RWPE2 (cell line): ENCODE results near the gene TARBP2.

Source experiments
- ATAC-seq: fragments of 200-7000 bp; cut with Tn5 transposase; 3 replicates; pipeline ENCODE4 v1.9.1; 2021; ENCODE audit warnings: low read depth
- DNase-seq: peaks from one replicate; pipeline ENCODE4 v3.0.0-alpha.2; 2020; ENCODE audit warnings: low spot score
- H3K27ac ChIP-seq: fragments of 450-650 bp; 2 replicates; pipeline ENCODE4 v1.5.1; 2017; ENCODE audit warnings: mild to moderate bottlenecking; ENCODE audit not compliant: poor library complexity, severe bottlenecking
- H3K27me3 ChIP-seq: fragments of 250-450 bp; sonication (Bioruptor Pico); 2 replicates; pipeline ENCODE4 v1.5.1; 2021; ENCODE audit warnings: mild to moderate bottlenecking, moderate library complexity; ENCODE audit not compliant: insufficient read depth, poor library complexity, severe bottlenecking
- H3K36me3 ChIP-seq: fragments of 250-450 bp; sonication (Bioruptor Pico); 2 replicates; pipeline ENCODE4 v1.5.1; 2020; ENCODE audit warnings: low read depth, mild to moderate bottlenecking, moderate library complexity
- H3K4me1 ChIP-seq: fragments of 250-450 bp; sonication (Bioruptor Pico); 2 replicates; pipeline ENCODE4 v1.5.1; 2021; ENCODE audit warnings: mild to moderate bottlenecking, moderate library complexity; ENCODE audit not compliant: insufficient read depth, poor library complexity, severe bottlenecking
- H3K4me3 ChIP-seq: fragments of 250-450 bp; sonication (Bioruptor Pico); 2 replicates; pipeline ENCODE4 v1.5.1; 2021; ENCODE audit warnings: mild to moderate bottlenecking, moderate library complexity; ENCODE audit not compliant: severe bottlenecking
- H3K9me3 ChIP-seq: fragments of 250-450 bp; sonication (Bioruptor Pico); 2 replicates; pipeline ENCODE4 v1.5.1; 2021; ENCODE audit warnings: mild to moderate bottlenecking, moderate library complexity; ENCODE audit not compliant: severe bottlenecking
- TF ChIP-seq, protein P1 (sequence below): fragments of 450-650 bp; IDR thresholded peaks from one replicate; pipeline ENCODE4 v1.5.1; 2017; ENCODE audit warnings: mild to moderate bottlenecking, moderate library complexity; ENCODE audit not compliant: poor library complexity, severe bottlenecking

The TARBP2 gene

DNA sequence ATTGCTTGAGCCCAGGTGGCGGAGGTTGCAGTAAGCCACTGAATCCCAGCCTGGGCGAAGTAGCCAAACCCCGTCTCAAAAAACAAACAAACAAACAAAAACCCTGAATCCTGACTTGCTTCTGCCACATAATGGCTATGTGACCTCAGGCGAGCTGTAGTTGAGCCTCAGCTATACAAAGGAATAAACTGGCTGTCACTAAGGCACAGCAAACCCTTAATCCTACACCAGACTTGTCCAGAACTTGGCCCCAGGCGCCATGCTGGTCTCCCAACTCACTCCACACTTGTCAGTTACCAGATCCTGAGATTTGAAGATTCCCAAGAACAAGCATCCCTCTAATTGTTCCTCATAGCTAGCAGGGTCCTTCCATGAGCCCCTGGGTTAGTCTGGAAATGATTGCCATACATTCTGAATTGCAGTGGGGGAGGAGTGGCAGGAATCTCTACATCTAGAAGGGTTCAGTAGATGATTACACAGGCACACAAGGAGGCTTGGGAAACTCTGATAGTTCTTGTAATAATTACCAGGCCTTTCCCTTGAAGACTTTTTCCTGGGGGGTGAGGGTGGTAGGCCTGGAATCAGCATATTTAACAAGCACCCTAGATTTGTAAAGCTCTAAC lies 11.7 kb upstream of the TARBP2 start:
- no peaks in the 10 kb centered on the region for H3K27me3 ChIP-seq
- ATAC-seq (no peak), DNase-seq (no peak)
- peaks cover 4% of the 10 kb centered on the region for H3K4me1 ChIP-seq
- peaks cover 28% of the 10 kb centered on the region for H3K36me3 ChIP-seq
- no peaks in the 10 kb centered on the region for H3K9me3 ChIP-seq
- H3K4me3 ChIP-seq = no peak overlapping the region
- TF ChIP-seq, protein P1, sequence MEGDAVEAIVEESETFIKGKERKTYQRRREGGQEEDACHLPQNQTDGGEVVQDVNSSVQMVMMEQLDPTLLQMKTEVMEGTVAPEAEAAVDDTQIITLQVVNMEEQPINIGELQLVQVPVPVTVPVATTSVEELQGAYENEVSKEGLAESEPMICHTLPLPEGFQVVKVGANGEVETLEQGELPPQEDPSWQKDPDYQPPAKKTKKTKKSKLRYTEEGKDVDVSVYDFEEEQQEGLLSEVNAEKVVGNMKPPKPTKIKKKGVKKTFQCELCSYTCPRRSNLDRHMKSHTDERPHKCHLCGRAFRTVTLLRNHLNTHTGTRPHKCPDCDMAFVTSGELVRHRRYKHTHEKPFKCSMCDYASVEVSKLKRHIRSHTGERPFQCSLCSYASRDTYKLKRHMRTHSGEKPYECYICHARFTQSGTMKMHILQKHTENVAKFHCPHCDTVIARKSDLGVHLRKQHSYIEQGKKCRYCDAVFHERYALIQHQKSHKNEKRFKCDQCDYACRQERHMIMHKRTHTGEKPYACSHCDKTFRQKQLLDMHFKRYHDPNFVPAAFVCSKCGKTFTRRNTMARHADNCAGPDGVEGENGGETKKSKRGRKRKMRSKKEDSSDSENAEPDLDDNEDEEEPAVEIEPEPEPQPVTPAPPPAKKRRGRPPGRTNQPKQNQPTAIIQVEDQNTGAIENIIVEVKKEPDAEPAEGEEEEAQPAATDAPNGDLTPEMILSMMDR = no peak
- H3K27ac ChIP-seq = no peak overlapping the region

DNA sequence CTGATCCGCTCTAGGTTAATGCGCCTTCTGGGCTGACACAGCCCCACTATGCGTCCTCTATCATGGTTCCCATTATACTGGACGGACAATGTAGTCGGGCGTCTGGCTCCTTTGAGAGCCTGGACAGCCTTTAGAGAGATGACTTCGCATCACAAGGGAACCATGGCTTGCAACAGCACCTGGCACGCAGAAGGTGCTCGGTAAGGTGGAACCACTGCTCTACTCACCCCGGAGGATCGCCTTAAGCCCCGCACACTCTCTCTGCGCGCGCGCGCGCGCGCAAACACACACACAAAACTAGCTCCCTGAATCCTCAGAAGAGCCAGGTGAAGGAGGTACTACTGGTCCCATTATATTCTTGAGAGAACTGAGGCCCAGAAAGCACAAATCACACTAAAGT lies 8.9 kb upstream of the TARBP2 start:
- Histone ChIP-seq H3K27ac (peak overlapping the region; percentile 51), H3K9me3 (no peaks in the 10 kb centered on the region), H3K36me3 (peaks cover 6% of the 10 kb centered on the region; the same call in 1 of the 2 replicates), H3K27me3 (no peaks in the 10 kb centered on the region), H3K4me1 (peaks cover 4% of the 10 kb centered on the region), H3K4me3 (no peak overlapping the region)
- TF ChIP-seq, protein P1 = no peak
- no peak for ATAC-seq
- no peak for DNase-seq

DNA sequence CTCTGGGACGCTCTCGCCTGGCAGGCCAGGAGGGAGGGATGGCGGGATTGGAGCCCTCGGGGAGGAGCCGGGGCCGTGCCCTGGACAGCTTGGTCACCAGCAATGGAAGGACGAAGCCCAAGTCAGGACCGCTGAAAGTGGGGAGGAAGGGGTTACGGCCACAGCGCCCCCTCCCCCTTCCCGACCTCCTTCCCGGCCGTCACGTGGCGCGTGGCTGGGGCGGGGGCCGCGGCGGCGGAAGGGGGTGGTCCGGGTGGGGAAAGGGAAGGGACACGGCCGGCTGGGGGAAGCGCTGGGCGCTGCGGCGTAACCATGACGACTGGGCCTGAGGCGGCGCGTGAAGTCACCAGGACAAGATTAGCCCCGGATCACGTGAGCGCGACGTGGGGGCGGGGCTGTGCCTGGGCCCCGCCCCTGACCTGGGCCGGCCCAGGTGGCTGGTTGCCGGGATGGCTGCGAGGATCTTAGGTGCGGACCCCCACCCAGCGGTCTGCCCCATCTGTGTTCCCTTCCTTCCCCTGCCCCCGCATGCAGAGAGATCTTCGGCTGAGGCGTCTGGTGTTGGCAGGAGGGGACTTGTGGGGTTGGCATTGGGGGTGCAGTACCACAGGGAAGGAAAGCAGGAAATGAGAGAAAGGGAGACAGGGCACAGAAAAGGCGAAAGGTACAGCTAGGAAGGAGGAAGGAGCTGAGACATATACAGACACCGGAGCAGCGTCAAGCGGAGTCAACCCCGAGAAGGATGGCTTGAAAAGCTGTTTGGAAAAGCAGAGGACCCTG lies 8.1 kb upstream of the TARBP2 start:
- H3K36me3 ChIP-seq = peaks cover 3% of the 10 kb centered on the region; the same call in 1 of the 2 replicates
- TF ChIP-seq, protein P1 = peak; percentile 49

DNA sequence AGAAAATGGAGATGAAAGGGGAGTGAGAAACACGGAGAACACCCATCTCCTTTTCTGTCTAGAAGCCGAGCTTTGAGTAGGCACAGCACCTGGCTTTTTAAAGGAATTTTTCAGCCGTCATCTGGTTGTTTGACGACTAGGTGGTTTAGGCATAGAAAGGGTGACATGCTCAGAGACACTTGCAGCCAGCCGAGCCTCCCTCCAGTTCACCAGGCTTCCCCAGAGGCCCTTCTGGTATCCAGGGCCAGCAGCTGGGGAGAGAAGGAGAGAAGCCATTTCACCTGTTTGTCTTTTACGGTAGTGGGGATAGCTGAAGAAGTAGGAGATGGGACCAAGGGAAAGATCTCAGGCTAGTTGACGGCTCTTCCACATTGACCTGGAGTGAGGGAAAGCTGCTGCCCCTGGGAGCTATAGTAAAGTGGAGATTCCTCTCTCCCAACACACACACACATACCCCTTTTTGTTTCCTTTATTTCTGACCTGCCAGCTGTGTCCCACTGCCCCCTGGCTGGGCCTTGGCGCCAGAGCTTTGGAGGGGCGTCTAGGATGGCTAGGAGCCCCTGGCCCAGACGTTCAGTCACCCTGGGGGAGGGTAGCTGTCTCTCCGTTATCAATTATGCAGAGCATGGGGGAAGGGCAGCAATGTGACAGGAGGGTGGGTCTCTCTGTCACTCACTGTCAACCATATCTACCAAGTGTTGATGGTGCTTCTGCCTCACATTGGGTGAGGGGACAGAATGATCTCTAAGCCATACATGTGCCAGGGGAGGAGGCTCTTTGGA lies 7.3 kb upstream of the TARBP2 start:
- Histone ChIP-seq H3K36me3 (no peaks in the 10 kb centered on the region), H3K4me1 (peaks cover 7% of the 10 kb centered on the region), H3K27me3 (no peaks in the 10 kb centered on the region), H3K9me3 (no peaks in the 10 kb centered on the region), H3K27ac (peak overlapping the region; percentile 51), H3K4me3 (peak overlapping the region; percentile 45)
- DNase-seq = no peak
- TF ChIP-seq, protein P1 = no peak
- no peak for ATAC-seq

More for the DNA sequence above, 8.1 kb upstream of the TARBP2 start:
- H3K27me3 ChIP-seq = no peaks in the 10 kb centered on the region
- H3K4me3 ChIP-seq = peak overlapping the region; percentile 45
- ATAC-seq = peak; percentile 81
- H3K27ac ChIP-seq = peak overlapping the region; percentile 51
- peaks cover 4% of the 10 kb centered on the region for H3K4me1 ChIP-seq
- H3K9me3 ChIP-seq = no peaks in the 10 kb centered on the region
- peak; percentile 89 for DNase-seq
